AG04450 (cell line): ENCODE measurements around the gene SLC6A4. TPM values are rescaled to one million over a fixed set of nuclear protein-coding genes. Genes with fewer than 3 reads are reported as not detected.

Experiments
- CTCF ChIA-PET: fragments of 300-600, 350-600 bp; formaldehyde crosslinking; extraction: SDS; loops from one replicate; lab custom pipeline; 2022; ENCODE audit warnings: antibody characterized with exemption, inconsistent platforms; lab: Charles Lee
- POLR2A ChIA-PET: fragments of 350-600 bp; formaldehyde crosslinking; extraction: SDS; loops from one replicate; lab custom pipeline; 2021; ENCODE audit warnings: antibody characterized with exemption, inconsistent platforms; lab: Yijun Ruan, JAX
- DNase-seq: peaks from one replicate; pipeline ENCODE4 v3.0.0-alpha.2; 2011; ENCODE audit warnings: low read depth, low spot score
- H3K27ac ChIP-seq: one replicate; pipeline ENCODE4 v1.5.1; 2012; ENCODE audit warnings: low read depth, low read length, control low read depth
- H3K27me3 ChIP-seq: one replicate; pipeline ENCODE4 v1.6.0; 2012; ENCODE audit warnings: low read length; ENCODE audit not compliant: control insufficient read depth, insufficient read depth
- H3K4me3 ChIP-seq: 2 replicates; pipeline ENCODE4 v1.5.1; 2011; ENCODE audit warnings: mild to moderate bottlenecking, low read depth, low read length, control low read depth
- H3K9me3 ChIP-seq: 2 replicates; pipeline ENCODE4 v1.5.1; 2012; ENCODE audit warnings: low read length; ENCODE audit not compliant: control insufficient read depth, insufficient read depth
- CTCF ChIP-seq: IDR thresholded peaks from 2 replicates; pipeline ENCODE4 v1.5.1; 2011; ENCODE audit warnings: low read depth, low read length, control low read depth, inconsistent platforms
- polyA plus RNA-seq: library from polyadenylated mRNA; depleted of rRNA; stranded (reverse); fragments of >200 nt; gene quantifications from 2 replicates; pipeline ENCODE4 v1.2.3, GENCODE V29; 2011

The SLC6A4 gene
- polyA plus RNA-seq, 1 experiment, result not detected

GRCh38 chr17:30222251-30222650 is 13.2 kb downstream of the SLC6A4 start:
- no peak for DNase-seq
- ChIA-PET POLR2A (no interaction called here), CTCF (interaction anchor here (1.3 kb wide), 1 partner anchor 97 kb away, joined by 5 read pairs; no protein-coding TSS in a partner anchor)
- no peak for TF ChIP-seq CTCF
- Histone ChIP-seq H3K4me3 (no peak overlapping the region), H3K9me3 (no peaks in the 10 kb centered on the region), H3K27me3 (peaks cover 51% of the 10 kb centered on the region), H3K27ac (no peak overlapping the region)

GRCh38 chr17:30221346-30221745 is 14.2 kb downstream of the SLC6A4 start:
- H3K27me3 ChIP-seq, result peaks cover 52% of the 10 kb centered on the region
- POLR2A ChIA-PET, result no interaction called here
- TF ChIP-seq CTCF, result no peak

GRCh38 chr17:30220414-30220813 is 15.1 kb downstream of the SLC6A4 start:
- DNase-seq, result no peak
- H3K27ac ChIP-seq, result no peak overlapping the region
- ChIA-PET CTCF (no interaction called here), POLR2A (no interaction called here)
- no peak overlapping the region for H3K4me3 ChIP-seq
- H3K9me3 ChIP-seq, result no peaks in the 10 kb centered on the region
- peaks cover 48% of the 10 kb centered on the region for H3K27me3 ChIP-seq
- no peak for TF ChIP-seq CTCF

More at GRCh38 chr17:30221346-30221745, 14.2 kb downstream of the SLC6A4 start:
- Histone ChIP-seq H3K9me3 (no peaks in the 10 kb centered on the region), H3K4me3 (no peak overlapping the region), H3K27ac (no peak overlapping the region)
- no peak for DNase-seq
- CTCF ChIA-PET, result no interaction called here

- POLR2A ChIA-PET, result no interaction called here
These were observed 15.7 kb downstream of the SLC6A4 start for GRCh38 chr17:30219833-30220232.

GRCh38 chr17:30219315-30219714 is 16.2 kb downstream of the SLC6A4 start:
- no peak overlapping the region for H3K4me3 ChIP-seq
- no peak for DNase-seq
- ChIA-PET POLR2A (no interaction called here), CTCF (no interaction called here)
- TF ChIP-seq CTCF, result no peak
- H3K9me3 ChIP-seq, result no peaks in the 10 kb centered on the region
- H3K27me3 ChIP-seq, result peaks cover 39% of the 10 kb centered on the region
- H3K27ac ChIP-seq, result no peak overlapping the region

More at GRCh38 chr17:30219833-30220232, 15.7 kb downstream of the SLC6A4 start:
- Histone ChIP-seq H3K27ac (no peak overlapping the region), H3K27me3 (peaks cover 43% of the 10 kb centered on the region), H3K9me3 (no peaks in the 10 kb centered on the region), H3K4me3 (no peak overlapping the region)
- no peak for TF ChIP-seq CTCF
- no peak for DNase-seq
- CTCF ChIA-PET, result no interaction called here
